GM19372 (cell line): Measurements from ENCODE around the gene TMEM45A.
"Not testable (repeated sequence)": the region's sequence is repeated elsewhere in the genome, so short reads cannot be mapped to it uniquely, and the experiment has no call there.

Experiments
- ATAC-seq: cut with Tn5 transposase; IDR thresholded peaks from one replicate; pipeline ENCODE4 v1.9.1; 2021; ENCODE audit warnings: mild to moderate bottlenecking, low read depth, moderate library complexity; ENCODE audit not compliant: unreplicated experiment

The TMEM45A gene

GRCh38 chr3:100526613-100527346 is 34.4 kb downstream of the TMEM45A start:
- no peak for ATAC-seq

GRCh38 chr3:100527347-100527735 is 34.9 kb downstream of the TMEM45A start:
- no peak for ATAC-seq

GRCh38 chr3:100531093-100531492 is 38.7 kb downstream of the TMEM45A start:
- ATAC-seq, result no peak

- no peak for ATAC-seq
Measured at GRCh38 chr3:100532411-100532810, 40.0 kb downstream of the TMEM45A start.

- no peak for ATAC-seq
Measured at GRCh38 chr3:100533176-100533575, 40.8 kb downstream of the TMEM45A start.

- no peak for ATAC-seq
Measured at GRCh38 chr3:100535610-100535943, 43.2 kb downstream of the TMEM45A start.

- no peak for ATAC-seq
Measured at GRCh38 chr3:100536093-100536492, 43.7 kb downstream of the TMEM45A start.

GRCh38 chr3:100537646-100538338 is 45.4 kb downstream of the TMEM45A start:
- no peak for ATAC-seq

- no peak for ATAC-seq
Measured at GRCh38 chr3:100538339-100538706, 45.9 kb downstream of the TMEM45A start.

- no peak for ATAC-seq
Measured at GRCh38 chr3:100540791-100541334, 48.4 kb downstream of the TMEM45A start.

- not testable (repeated sequence) for ATAC-seq
Measured at GRCh38 chr3:100541428-100541827, 49.0 kb downstream of the TMEM45A start.

- no peak for ATAC-seq
Measured at GRCh38 chr3:100545371-100545770, 53.0 kb downstream of the TMEM45A start.

GRCh38 chr3:100546020-100546744 is 53.8 kb downstream of the TMEM45A start:
- no peak for ATAC-seq

- no peak for ATAC-seq
Measured at GRCh38 chr3:100548053-100548452, 55.6 kb downstream of the TMEM45A start.

GRCh38 chr3:100553618-100554372 is 61.4 kb downstream of the TMEM45A start:
- no peak for ATAC-seq

- no peak for ATAC-seq
Measured at GRCh38 chr3:100554373-100554676, 61.9 kb downstream of the TMEM45A start.

- no peak for ATAC-seq
Measured at GRCh38 chr3:100556673-100557310, 64.4 kb downstream of the TMEM45A start.

- ATAC-seq, result no peak
Measured at GRCh38 chr3:100558233-100558632, 65.8 kb downstream of the TMEM45A start.

- ATAC-seq, result no peak
Measured at GRCh38 chr3:100560426-100560825, 68.0 kb downstream of the TMEM45A start.

GRCh38 chr3:100561459-100562158 is 69.2 kb downstream of the TMEM45A start:
- ATAC-seq, result no peak
